HCT116 (cell line): ENCODE measurements around the gene CHMP2A. TPM values are rescaled to one million over a fixed set of nuclear protein-coding genes. Genes with fewer than 3 reads are reported as not detected.

ENCODE experiments used
- ATAC-seq: fragments of 200-7000 bp; cut with Tn5 transposase; 2 replicates; pipeline ENCODE4 v1.9.1; 2020; ENCODE audit warnings: mild to moderate bottlenecking, moderate library complexity
- BruUV-seq: library from RNA; stranded (reverse); fragments of 400-500 nt; replicated peaks from 2 replicates; lab custom pipeline; 2021; lab: Mats Ljungman, UMichigan
- CTCF ChIA-PET: fragments of 300-600 bp; sonication (Branson Sonifier 250); formaldehyde crosslinking; loops from one replicate; lab custom pipeline; 2021; ENCODE audit warnings: antibody characterized with exemption; lab: Charles Lee
- POLR2A ChIA-PET: fragments of 300-600, 350-600 bp; sonication (Branson Sonifier 250); formaldehyde crosslinking; loops from one replicate; lab custom pipeline; 2021; ENCODE audit warnings: antibody characterized with exemption; lab: Charles Lee
- RAD21 ChIA-PET, 2 experiments: fragments of 300-600 bp; sonication (Branson Sonifier 250); formaldehyde crosslinking; loops; one replicate each; lab custom pipeline; 2023; ENCODE audit warnings: low total read pairs in 2 of 2; ENCODE audit not compliant: uncharacterized antibody in 2 of 2, unreplicated experiment in 2 of 2, low non-redundant PET in 1 of 2; lab: Charles Lee
- DNase-seq: peaks from one replicate; pipeline ENCODE4 v3.0.0-alpha.2; 2010; ENCODE audit warnings: low read depth, low spot score
- H2AFZ ChIP-seq: fragments of 200-600 bp; shearing (Covaris generic), sonication (generic); 2 replicates; pipeline ENCODE4 v1.6.1; 2017; ENCODE audit warnings: low read depth, mixed run types, mixed read lengths, antibody characterized with exemption, low read length; ENCODE audit not compliant: poor library complexity, severe bottlenecking
- H3K27ac ChIP-seq: 2 replicates; pipeline ENCODE4 v1.5.1; 2012; ENCODE audit warnings: low read depth, low read length
- H3K27me3 ChIP-seq: fragments of 200-600 bp; sonication (generic); 2 replicates; pipeline ENCODE4 v1.6.1; 2016; ENCODE audit warnings: mixed run types, low read length, mixed read lengths; ENCODE audit not compliant: insufficient read depth
- H3K36me3 ChIP-seq, 2 experiments: fragments of 200-500 bp in 1 of 2; fragments of 200-600 bp in 1 of 2; sonication (Bioruptor generic) in 1 of 2; sonication (generic) in 1 of 2; 2 replicates each; pipeline versions ENCODE4 v1.5.1 to v1.6.1; 2014 to 2016; ENCODE audit warnings: low read length in 2 of 2, inconsistent platforms in 1 of 2, mixed read lengths in 1 of 2, mixed run types in 1 of 2; ENCODE audit not compliant: insufficient read depth in 2 of 2, control insufficient read depth in 1 of 2
- H3K4me1 ChIP-seq, 2 experiments: fragments of 200-600 bp in 1 of 2; sonication (generic) in 1 of 2; 2 replicates each; pipeline versions ENCODE4 v1.5.1 to v1.6.1; 2012 to 2017; ENCODE audit warnings: low read length in 2 of 2, inconsistent platforms in 1 of 2, mild to moderate bottlenecking in 1 of 2, mixed read lengths in 1 of 2, mixed run types in 1 of 2, moderate library complexity in 1 of 2; ENCODE audit not compliant: insufficient read depth in 2 of 2, control insufficient read depth in 1 of 2
- H3K4me2 ChIP-seq: fragments of 200-600 bp; sonication (generic); 2 replicates; pipeline ENCODE4 v1.6.1; 2017; ENCODE audit warnings: mixed run types, low read length, mixed read lengths
- H3K4me3 ChIP-seq, 2 experiments: fragments of 200-600 bp in 1 of 2; sonication (generic) in 1 of 2; replicated peaks in 1 of 2; 2 replicates each; pipeline ENCODE4 v1.5.1; 2011 to 2016; ENCODE audit warnings: low read length in 2 of 2, control low read depth in 1 of 2, low read depth in 1 of 2, mild to moderate bottlenecking in 1 of 2, mixed read lengths in 1 of 2, mixed run types in 1 of 2
- H3K79me2 ChIP-seq: fragments of 200-600 bp; sonication (generic); 2 replicates; pipeline ENCODE4 v1.6.1; 2017; ENCODE audit warnings: mild to moderate bottlenecking, mixed run types, low read length, moderate library complexity, mixed read lengths; ENCODE audit not compliant: insufficient read depth
- H3K9ac ChIP-seq: fragments of 200-600 bp; sonication (generic); 2 replicates; pipeline ENCODE4 v1.6.1; 2016; ENCODE audit warnings: low read length, mixed read lengths
- H3K9me2 ChIP-seq: fragments of 200-600 bp; sonication (generic), shearing (Covaris generic); 2 replicates; pipeline ENCODE4 v1.6.1; 2017; ENCODE audit warnings: mixed run types, mild to moderate bottlenecking, moderate library complexity; ENCODE audit not compliant: insufficient read depth
- H3K9me3 ChIP-seq, 2 experiments: fragments of 200-500 bp in 1 of 2; fragments of 200-600 bp in 1 of 2; sonication (Bioruptor generic) in 1 of 2; sonication (generic) in 1 of 2; 2 replicates each; pipeline ENCODE4 v1.6.1; 2014 to 2017; ENCODE audit warnings: low read length in 2 of 2, mixed read lengths in 2 of 2, inconsistent platforms in 1 of 2, low read depth in 1 of 2, mild to moderate bottlenecking in 1 of 2, mixed run types in 1 of 2, moderate library complexity in 1 of 2; ENCODE audit not compliant: control insufficient read depth in 1 of 2, insufficient read depth in 1 of 2
- H4K20me1 ChIP-seq: fragments of 200-600 bp; sonication (generic), shearing (Covaris generic); 2 replicates; pipeline ENCODE4 v1.6.1; 2017; ENCODE audit warnings: mixed run types, mild to moderate bottlenecking, moderate library complexity; ENCODE audit not compliant: insufficient read depth
- CBX3 ChIP-seq: IDR thresholded peaks from 2 replicates; pipeline ENCODE4 v1.6.1; 2012; ENCODE audit warnings: low read depth
- CEBPB ChIP-seq: IDR thresholded peaks from 2 replicates; pipeline ENCODE4 v1.6.1; 2012; ENCODE audit warnings: low read depth
- EGR1 ChIP-seq: IDR thresholded peaks from 2 replicates; pipeline ENCODE4 v1.6.1; 2012; ENCODE audit warnings: low read depth
- ELF1 ChIP-seq: IDR thresholded peaks from 2 replicates; pipeline ENCODE4 v1.6.1; 2012; ENCODE audit warnings: low read depth, borderline replicate concordance
- EZH2 ChIP-seq: fragments of 200-600 bp; sonication (generic); IDR thresholded peaks from 2 replicates; pipeline ENCODE4 v1.6.1; 2017; ENCODE audit warnings: antibody characterized with exemption, mixed run types
- EZH2phosphoT487 ChIP-seq: fragments of 200-600 bp; IDR thresholded peaks from 2 replicates; pipeline ENCODE4 v1.6.1; 2018; ENCODE audit warnings: antibody characterized with exemption, borderline replicate concordance
- FOSL1 ChIP-seq: IDR thresholded peaks from 2 replicates; pipeline ENCODE4 v1.6.1; 2012; ENCODE audit warnings: low read depth
- JUND ChIP-seq: IDR thresholded peaks from 2 replicates; pipeline ENCODE4 v1.6.1; 2012
- POLR2A ChIP-seq: IDR thresholded peaks from 2 replicates; pipeline ENCODE4 v1.7.0; 2011; ENCODE audit warnings: borderline replicate concordance; ENCODE audit not compliant: insufficient read depth, insufficient read length; ENCODE audit errors: extremely low read depth
- POLR2AphosphoS5 ChIP-seq: IDR thresholded peaks from 2 replicates; pipeline ENCODE4 v1.6.1; 2011; ENCODE audit warnings: mild to moderate bottlenecking, low read depth, low read length, moderate library complexity
- RAD21 ChIP-seq: IDR thresholded peaks from 2 replicates; pipeline ENCODE4 v1.6.1; 2012; ENCODE audit warnings: low read depth, mild to moderate bottlenecking
- SIN3A ChIP-seq: IDR thresholded peaks from 2 replicates; pipeline ENCODE4 v1.6.1; 2012; ENCODE audit warnings: low read depth
- ZBTB33 ChIP-seq: IDR thresholded peaks from 2 replicates; pipeline ENCODE4 v1.6.1; 2011; ENCODE audit warnings: mild to moderate bottlenecking, low read length, moderate library complexity; ENCODE audit not compliant: insufficient replicate concordance; ENCODE audit errors: extremely low read depth
- ZFX ChIP-seq: fragments of 450-650 bp; IDR thresholded peaks from 2 replicates; pipeline ENCODE4 v1.6.1; 2017
- ZNF274 ChIP-seq: fragments of 200-500 bp; sonication (Bioruptor generic); IDR thresholded peaks from 2 replicates; pipeline ENCODE4 v1.6.1; 2014; ENCODE audit warnings: mild to moderate bottlenecking, low read depth, low read length, inconsistent platforms
- intact Hi-C: fragments of 100-400 bp; cut with micrococcal nuclease; formaldehyde crosslinking; loops from 2 replicates; pipeline ENCODE4 v1.10.0; 2022
- total RNA-seq: library from RNA; stranded (reverse); gene quantifications from one replicate; pipeline ENCODE4 v1.2.1, GENCODE V29; 2021; ENCODE audit not compliant: unreplicated experiment
- TF ChIP-seq, protein P1 (sequence below): IDR thresholded peaks from 2 replicates; pipeline ENCODE4 v1.6.1; 2012
- TF ChIP-seq, protein P2 (sequence below): IDR thresholded peaks from 2 replicates; pipeline ENCODE4 v1.6.1; 2012

The CHMP2A gene
- total RNA-seq, 1 experiment from 2014 or later: 125 TPM

GRCh38 chr19:58555369-58555885 lies 522 bp upstream of the CHMP2A start:
- H3K9ac ChIP-seq: peak overlapping the region; percentile 94
- ChIA-PET CTCF (interaction anchor here (2.4 kb wide), 1 partner anchor 35 kb away, joined by 20 read pairs; the partner anchor contains the start of gene ZBTB45), RAD21 (interaction anchor here in 1 of 2 experiments (1.6 to 1.7 kb wide), 2 partner anchors 36 to 41 kb away, joined by 3 to 6 read pairs; partner anchors contain the start of gene ZBTB45), POLR2A (interaction anchor here (0.8 to 3.3 kb wide), 7 partner anchors 8 to 41 kb away, joined by 3 to 33 read pairs (median 8); partner anchors contain the start of genes MZF1, TRIM28 and ZBTB45)
- TSS peak; percentile 7 for BruUV-seq
- no peaks in the 10 kb centered on the region for H3K9me2 ChIP-seq
- no peak for TF ChIP-seq EGR1
- no peaks in the 10 kb centered on the region for H3K9me3 ChIP-seq
- H3K27ac ChIP-seq: peak overlapping the region; percentile 82
- ATAC-seq (no peak), DNase-seq (no peak)
- no peaks in the 10 kb centered on the region for H3K27me3 ChIP-seq
- no peaks in the 10 kb centered on the region; the same call in 1 of the 2 replicates for H4K20me1 ChIP-seq
- peaks cover 58% of the 10 kb centered on the region for H3K79me2 ChIP-seq
- H3K36me3 ChIP-seq: peaks cover 18 to 32% of the 10 kb centered on the region in 2 experiments; a peak in 3 of 4 replicates
- H3K4me2 ChIP-seq: peak overlapping the region; percentile 92
- H3K4me3 ChIP-seq: peak overlapping the region; percentile 91 to 93
- no peak overlapping the region for H2AFZ ChIP-seq
- intact Hi-C loops: no loop called here
- peaks cover 25 to 50% of the 10 kb centered on the region in 2 experiments for H3K4me1 ChIP-seq

DNA sequence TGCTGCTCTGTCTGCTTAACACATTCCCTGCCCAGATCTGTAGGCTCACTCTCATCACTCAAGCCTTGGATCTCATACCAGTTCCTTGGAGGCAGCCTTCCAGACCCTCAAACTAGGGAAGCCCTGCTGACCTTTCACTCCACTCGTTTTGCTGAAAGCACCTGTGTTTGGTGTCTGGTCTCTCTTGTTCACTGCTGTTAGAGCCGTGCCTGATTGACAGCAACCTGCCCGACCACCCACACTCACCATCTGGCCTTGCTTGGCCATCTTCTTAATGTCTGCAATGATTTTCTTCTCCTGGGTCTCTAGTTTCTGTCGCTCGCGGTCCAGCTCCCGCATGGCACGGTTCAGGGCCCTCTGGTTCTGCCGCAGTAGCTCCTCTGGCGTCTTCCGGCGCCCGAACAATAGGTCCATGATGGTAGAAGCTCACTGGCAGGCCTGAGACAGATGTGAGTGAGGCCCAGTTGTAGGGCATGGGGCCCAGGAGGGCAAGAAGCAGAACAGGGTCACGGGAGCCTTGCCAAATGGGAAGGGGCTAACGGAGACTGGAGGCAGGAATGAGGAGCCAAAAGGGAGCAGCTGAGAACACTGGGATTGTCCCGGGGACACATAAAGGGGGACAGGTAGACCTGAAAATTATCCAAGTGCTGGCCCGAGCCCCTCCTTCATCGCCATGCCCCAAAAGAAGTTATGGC lies 959 bp downstream of the CHMP2A start:
- Histone ChIP-seq H2AFZ (no peak overlapping the region), H3K27ac (peak overlapping the region; percentile 82), H3K9me2 (no peaks in the 10 kb centered on the region), H3K36me3 (peaks cover 28 to 47% of the 10 kb centered on the region in 2 experiments; a peak in 3 of 4 replicates), H3K27me3 (no peaks in the 10 kb centered on the region), H3K4me3 (peak overlapping the region; percentile 91 to 93), H3K4me2 (peak overlapping the region; percentile 92), H3K9ac (peak overlapping the region; percentile 94), H3K9me3 (no peaks in the 10 kb centered on the region), H4K20me1 (no peaks in the 10 kb centered on the region; the same call in 1 of the 2 replicates), H3K79me2 (peaks cover 66% of the 10 kb centered on the region), H3K4me1 (peaks cover 19 to 37% of the 10 kb centered on the region in 2 experiments; a peak in 3 of 4 replicates)
- no peak for DNase-seq
- RAD21 ChIA-PET: interaction anchor here in 1 of 2 experiments (1.6 to 1.7 kb wide), 2 partner anchors 35 to 40 kb away, joined by 3 to 6 read pairs; partner anchors contain the start of gene ZBTB45
- CTCF ChIA-PET: interaction anchor here (2.4 kb wide), 1 partner anchor 34 kb away, joined by 20 read pairs; the partner anchor contains the start of gene ZBTB45
- intact Hi-C loops: no loop called here
- ATAC-seq: no peak
- POLR2A ChIA-PET: interaction anchor here (0.6 to 3.3 kb wide), 4 partner anchors 10 to 152 kb away, joined by 4 to 33 read pairs (median 10); partner anchors contain the start of genes TRIM28 and ZBTB45
- no TSS peak for BruUV-seq
- TF ChIP-seq ZNF274 (no peak), POLR2AphosphoS5 (no peak), JUND (no peak), RAD21 (no peak), ZBTB33 (no peak), CBX3 (no peak), ELF1 (no peak), FOSL1 (no peak), EZH2phosphoT487 (no peak), EGR1 (no peak), EZH2 (no peak), POLR2A (no peak), CEBPB (no peak), SIN3A (no peak), ZFX (no peak)
- TF ChIP-seq, protein P1, sequence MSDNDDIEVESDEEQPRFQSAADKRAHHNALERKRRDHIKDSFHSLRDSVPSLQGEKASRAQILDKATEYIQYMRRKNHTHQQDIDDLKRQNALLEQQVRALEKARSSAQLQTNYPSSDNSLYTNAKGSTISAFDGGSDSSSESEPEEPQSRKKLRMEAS: no peak
- TF ChIP-seq, protein P2, sequence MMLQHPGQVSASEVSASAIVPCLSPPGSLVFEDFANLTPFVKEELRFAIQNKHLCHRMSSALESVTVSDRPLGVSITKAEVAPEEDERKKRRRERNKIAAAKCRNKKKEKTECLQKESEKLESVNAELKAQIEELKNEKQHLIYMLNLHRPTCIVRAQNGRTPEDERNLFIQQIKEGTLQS: no peak
